Measurements from ENCODE around the gene S100A11. TPM values are rescaled to one million over a fixed set of nuclear protein-coding genes. Genes with fewer than 3 reads are reported as not detected.
A peak's percentile ranks its signal among the peaks of the same experiment; 100 is the strongest.

S100A11 gene
- polyA plus RNA-seq, 3 donors = 1,184 to 3,364 (median 2,621) TPM

GRCh38 chr1:152047730-152048415, 11.1 kb upstream of the S100A11 start:
- peak overlapping the region; percentile 98 for H3K27ac ChIP-seq (ENCODE audit: low read depth in 1 of 2, low read length in 2 of 2)
- TF ChIP-seq CTCF (IDR thresholded peaks at IDR 0.05) = peak; percentile 46
- peak overlapping the region; percentile 57 for H3K4me2 ChIP-seq (replicated peaks; ENCODE audit: extremely low read depth, low read length, poor library complexity, severe bottlenecking)
- H3K36me3 Mint-ChIP-seq = peaks cover 0 to 4% of the 10 kb centered on the region in 2 donors
- H3K27me3 ChIP-seq (ENCODE audit: control insufficient read depth in 2 of 2, insufficient read depth in 2 of 2, low read length in 2 of 2) = peaks cover 0 to 2% of the 10 kb centered on the region in 2 donors
- H3K4me3 ChIP-seq (replicated peaks in 1 of 3; ENCODE audit: low read depth in 2 of 3, low read length in 3 of 3) = peak overlapping the region; percentile 2 to 61 (median 26)
- peaks cover 15% of the 10 kb centered on the region for H3K79me2 ChIP-seq (ENCODE audit: insufficient read depth, low read length)
- H3K4me1 Mint-ChIP-seq = peaks cover 72% of the 10 kb centered on the region
- DNase-seq = peak; percentile 99 to 100 (median 99)
- peaks cover 69 to 78% of the 10 kb centered on the region in 2 donors for H3K4me1 ChIP-seq (ENCODE audit: control insufficient read depth in 1 of 2, insufficient read depth in 2 of 2, low read length in 2 of 2)
- peaks cover under 1 to 3% (median 3%) of the 10 kb centered on the region in 3 donors for H3K27me3 Mint-ChIP-seq (ENCODE audit: low read depth in 3 of 3)
- no peaks in the 10 kb centered on the region for H3K36me3 ChIP-seq (replicated peaks in 1 of 2; ENCODE audit: control insufficient read depth in 1 of 2, insufficient read depth in 2 of 2, low read length in 2 of 2)
- peak overlapping the region; percentile 74 to 91 for H3K4me3 Mint-ChIP-seq
- no peaks in the 10 kb centered on the region for H4K20me1 ChIP-seq (ENCODE audit: insufficient read depth, low read length)
- no peak overlapping the region for H2AFZ ChIP-seq (ENCODE audit: insufficient read depth, low read depth, low read length, poor library complexity, severe bottlenecking)
- peak overlapping the region; percentile 78 for H3K9ac ChIP-seq (ENCODE audit: insufficient read depth, low read length, poor library complexity, severe bottlenecking)
- no peaks in the 10 kb centered on the region for H3K9me3 ChIP-seq (replicated peaks in 1 of 2; ENCODE audit: control insufficient read depth in 1 of 2, insufficient read depth in 1 of 2, low read length in 2 of 2)
- 3% methylated on average over 7 of the region's 13 CpGs for WGBS (ENCODE audit: insufficient coverage)
- peak overlapping the region; percentile 100 for H3K27ac Mint-ChIP-seq
- intact Hi-C loops (cut with micrococcal nuclease) = loop anchor here (1.0 to 5.0 kb wide), 3 partner anchors 10 to 1519 kb away; partner anchors contain the start of gene S100A2 (in 1 of the 2)
- peaks cover 0 to 3% (median 0%) of the 10 kb centered on the region in 7 donors for H3K9me3 Mint-ChIP-seq

DNA sequence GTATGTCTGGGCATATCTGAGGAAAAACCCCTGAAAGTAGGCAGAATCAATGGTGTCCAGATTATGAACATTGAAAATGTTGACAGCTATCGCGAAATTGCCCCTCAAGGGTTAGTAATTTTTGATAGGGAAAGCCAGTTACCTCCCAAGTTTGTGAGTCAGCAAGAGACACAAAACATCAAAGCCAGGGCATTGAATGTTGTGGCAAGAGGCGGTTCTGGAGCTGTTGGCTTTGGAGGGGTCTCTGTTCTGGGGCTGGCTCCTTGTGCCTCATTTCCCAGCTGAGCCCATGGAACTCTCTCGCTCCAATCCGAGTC, 10.6 kb upstream of the S100A11 start:
- H3K27ac ChIP-seq (ENCODE audit: low read depth in 1 of 2, low read length in 2 of 2) = peak overlapping the region; percentile 98
- DNase-seq = no peak
- no peak for TF ChIP-seq CTCF (IDR thresholded peaks at IDR 0.05)
- peaks cover 65 to 74% of the 10 kb centered on the region in 2 donors for H3K4me1 ChIP-seq (ENCODE audit: control insufficient read depth in 1 of 2, insufficient read depth in 2 of 2, low read length in 2 of 2)
- peak overlapping the region; percentile 2 to 61 (median 26) for H3K4me3 ChIP-seq (replicated peaks in 1 of 3; ENCODE audit: low read depth in 2 of 3, low read length in 3 of 3)
- no peak overlapping the region for H2AFZ ChIP-seq (ENCODE audit: insufficient read depth, low read depth, low read length, poor library complexity, severe bottlenecking)
- peaks cover 67% of the 10 kb centered on the region for H3K4me1 Mint-ChIP-seq
- H3K9ac ChIP-seq (ENCODE audit: insufficient read depth, low read length, poor library complexity, severe bottlenecking) = peak overlapping the region; percentile 78
- intact Hi-C loops (cut with micrococcal nuclease) = loop anchor here (5.0 kb wide), 2 partner anchors 100 to 1520 kb away; partner anchors contain the start of gene S100A2 (in 1 of the 2)
- WGBS (ENCODE audit: insufficient coverage) = 78% methylated on average over 4 of the region's 5 CpGs
- H3K4me2 ChIP-seq (replicated peaks; ENCODE audit: extremely low read depth, low read length, poor library complexity, severe bottlenecking) = peak overlapping the region; percentile 57
- no peaks in the 10 kb centered on the region for H3K27me3 ChIP-seq (ENCODE audit: control insufficient read depth in 2 of 2, insufficient read depth in 2 of 2, low read length in 2 of 2)
- peak overlapping the region; percentile 74 to 91 for H3K4me3 Mint-ChIP-seq
- no peaks in the 10 kb centered on the region for H4K20me1 ChIP-seq (ENCODE audit: insufficient read depth, low read length)
- no peaks in the 10 kb centered on the region for H3K36me3 ChIP-seq (replicated peaks in 1 of 2; ENCODE audit: control insufficient read depth in 1 of 2, insufficient read depth in 2 of 2, low read length in 2 of 2)
- H3K9me3 Mint-ChIP-seq = peaks cover 0 to 3% (median 0%) of the 10 kb centered on the region in 7 donors
- peaks cover 15% of the 10 kb centered on the region for H3K79me2 ChIP-seq (ENCODE audit: insufficient read depth, low read length)
- peak overlapping the region; percentile 100 for H3K27ac Mint-ChIP-seq
- no peaks in the 10 kb centered on the region for H3K9me3 ChIP-seq (replicated peaks in 1 of 2; ENCODE audit: control insufficient read depth in 1 of 2, insufficient read depth in 1 of 2, low read length in 2 of 2)
- no peaks in the 10 kb centered on the region for H3K27me3 Mint-ChIP-seq (ENCODE audit: low read depth in 3 of 3)
- H3K36me3 Mint-ChIP-seq = peaks cover 0 to 4% of the 10 kb centered on the region in 2 donors

All from CD14-positive monocyte (primary cell).